K562 (cell line): ENCODE data around the gene MSH4. TPM values are rescaled to one million over a fixed set of nuclear protein-coding genes. Genes with fewer than 3 reads are reported as not detected.
"Not testable (repeated sequence)": the region's sequence is repeated elsewhere in the genome, so short reads cannot be mapped to it uniquely, and the experiment has no call there.

Experiments used
- ATAC-seq: fragments of 200-7000 bp; cut with Tn5 transposase; 3 replicates; pipeline ENCODE4 v1.9.1; 2020; ENCODE audit warnings: moderate library complexity
- BruUV-seq: library from RNA; stranded (reverse); fragments of 400-500 nt; replicated peaks from 2 replicates; lab custom pipeline; 2021; lab: Mats Ljungman, UMichigan
- CTCF ChIA-PET: fragments of 300-600 bp; formaldehyde crosslinking; extraction: SDS; loops from one replicate; lab custom pipeline; 2021; ENCODE audit warnings: low intra/inter-chr PET ratio; lab: Yijun Ruan, JAX
- POLR2A ChIA-PET: fragments of 300-600, 350-650 bp; sonication (Branson Sonifier 250); formaldehyde crosslinking; extraction: SDS; loops from one replicate; lab custom pipeline; 2021; ENCODE audit warnings: antibody characterized with exemption, inconsistent platforms; lab: Yijun Ruan, JAX
- DNase-seq, 4 experiments: peaks; one replicate each; pipeline versions ENCODE4 v3.0.0 to v3.0.0-alpha.2; 2011 to 2018; ENCODE audit warnings: low spot score in 3 of 4, mixed read lengths in 3 of 4; ENCODE audit errors: extremely low read depth in 1 of 4
- FAIRE-seq: peaks from 2 replicates; lab custom pipeline; 2011; peaks lifted over from hg19 to GRCh38; lab: Jason Lieb, UNC
- H2AFZ ChIP-seq: 2 replicates; pipeline ENCODE4 v1.6.0; 2011; ENCODE audit warnings: low read depth, low read length, control low read depth, inconsistent platforms
- H3K27ac ChIP-seq: fragments of 200-600 bp; 3 replicates; pipeline ENCODE4 v1.8.0; 2011; ENCODE audit warnings: low read depth, mild to moderate bottlenecking, control low read depth, inconsistent platforms, low read length, moderate library complexity, mixed read lengths; ENCODE audit errors: extremely low read depth
- H3K27me3 ChIP-seq, 2 experiments: fragments of 300-600 bp in 1 of 2; 2 replicates in 1 of 2; 3 replicates in 1 of 2; pipeline versions ENCODE4 v1.6.0 to v1.8.0; 2011; ENCODE audit warnings: inconsistent platforms in 2 of 2, low read length in 2 of 2, mild to moderate bottlenecking in 1 of 2, mixed read lengths in 1 of 2, moderate library complexity in 1 of 2; ENCODE audit not compliant: control insufficient read depth in 2 of 2, insufficient read depth in 2 of 2
- H3K36me3 ChIP-seq: fragments of 300-600 bp; 3 replicates; pipeline ENCODE4 v1.8.0; 2011; ENCODE audit warnings: mild to moderate bottlenecking, low read length, inconsistent platforms; ENCODE audit not compliant: control insufficient read depth, insufficient read depth
- H3K4me1 ChIP-seq, 2 experiments: fragments of 200-600 bp in 1 of 2; replicated peaks in 1 of 2; 2 replicates in 1 of 2; 3 replicates in 1 of 2; pipeline versions ENCODE4 v1.5.1 to v1.8.0; 2011; ENCODE audit warnings: inconsistent platforms in 2 of 2, low read length in 2 of 2, mild to moderate bottlenecking in 1 of 2, mixed read lengths in 1 of 2, moderate library complexity in 1 of 2; ENCODE audit not compliant: control insufficient read depth in 2 of 2, insufficient read depth in 2 of 2
- H3K4me2 ChIP-seq: 2 replicates; pipeline ENCODE4 v1.6.1; 2011; ENCODE audit warnings: low read length, control low read depth, inconsistent platforms, mixed read lengths; ENCODE audit not compliant: insufficient read depth
- H3K4me3 ChIP-seq: fragments of 200-600 bp; sonication (generic), shearing (Covaris generic); 2 replicates; pipeline ENCODE4 v1.5.1; 2016; ENCODE audit warnings: control low read depth, inconsistent platforms
- H3K79me2 ChIP-seq: fragments of 200-600 bp; 3 replicates; pipeline ENCODE4 v1.8.0; 2011; ENCODE audit warnings: low read length, inconsistent platforms; ENCODE audit not compliant: control insufficient read depth, insufficient read depth
- H3K9ac ChIP-seq, 2 experiments: 2 replicates each; pipeline versions ENCODE4 v1.6.0 to v1.6.1; 2011; ENCODE audit warnings: low read depth in 2 of 2, low read length in 2 of 2, control low read depth in 1 of 2, inconsistent platforms in 1 of 2, mild to moderate bottlenecking in 1 of 2, mixed read lengths in 1 of 2; ENCODE audit not compliant: insufficient read depth in 1 of 2
- H3K9me1 ChIP-seq: one replicate; pipeline ENCODE4 v1.6.0; 2011; ENCODE audit warnings: inconsistent platforms, mild to moderate bottlenecking, low read length, moderate library complexity; ENCODE audit not compliant: control insufficient read depth, insufficient read depth
- H3K9me3 ChIP-seq: replicated peaks from 2 replicates; pipeline ENCODE4 v1.5.1; 2011; ENCODE audit warnings: low read depth, low read length, inconsistent platforms; ENCODE audit not compliant: control insufficient read depth, insufficient read depth
- H4K20me1 ChIP-seq: replicated peaks from 2 replicates; pipeline ENCODE4 v1.6.1; 2011; ENCODE audit warnings: low read length, inconsistent platforms, mixed read lengths; ENCODE audit not compliant: control insufficient read depth, insufficient read depth
- BCOR ChIP-seq: fragments of 450-650 bp; IDR thresholded peaks from 2 replicates; pipeline ENCODE4 v1.6.1; 2016
- CHAMP1 ChIP-seq: fragments of 450-650 bp; IDR thresholded peaks from 2 replicates; pipeline ENCODE4 v1.6.1; 2016; ENCODE audit warnings: mild to moderate bottlenecking
- ESRRA ChIP-seq: fragments of 450-650 bp; IDR thresholded peaks from 2 replicates; pipeline ENCODE4 v1.6.1; 2014; ENCODE audit warnings: low read depth, mild to moderate bottlenecking, moderate library complexity, borderline replicate concordance
- HDAC1 ChIP-seq, 2 experiments: fragments of 450-650 bp; IDR thresholded peaks; 2 replicates each; pipeline ENCODE4 v1.6.1; 2016 to 2017; ENCODE audit warnings: inconsistent platforms in 1 of 2, mild to moderate bottlenecking in 1 of 2, moderate library complexity in 1 of 2
- HDAC2 ChIP-seq: fragments of 450-650 bp; IDR thresholded peaks from 2 replicates; pipeline ENCODE4 v1.6.1; 2016; ENCODE audit warnings: mild to moderate bottlenecking
- KDM1A ChIP-seq, 2 experiments: fragments of 450-650 bp; IDR thresholded peaks; 2 replicates each; pipeline ENCODE4 v1.6.1; 2016; ENCODE audit warnings: mild to moderate bottlenecking in 2 of 2
- NR2C1 ChIP-seq, 2 experiments: fragments of 450-650 bp; IDR thresholded peaks; 2 replicates each; pipeline ENCODE4 v1.6.1; 2017; ENCODE audit warnings: mild to moderate bottlenecking in 2 of 2, antibody characterized with exemption in 1 of 2, inconsistent platforms in 1 of 2, missing compliant biosample characterization in 1 of 2, missing genetic modification characterization in 1 of 2
- RBM25 ChIP-seq: fragments of 200-400 bp; formaldehyde crosslinking; IDR thresholded peaks from 2 replicates; pipeline ENCODE4 v1.6.1; 2018; ENCODE audit warnings: low read length, low read depth, moderate library complexity; ENCODE audit not compliant: severe bottlenecking
- SMARCA5 ChIP-seq: fragments of 450-650 bp; IDR thresholded peaks from 2 replicates; pipeline ENCODE4 v1.6.1; 2016
- THRAP3 ChIP-seq: fragments of 450-650 bp; IDR thresholded peaks from 2 replicates; pipeline ENCODE4 v1.6.1; 2016; ENCODE audit warnings: mild to moderate bottlenecking, inconsistent platforms, borderline replicate concordance
- ZNF146 ChIP-seq: IDR thresholded peaks from one replicate; pipeline ENCODE4 v1.6.1; 2018; ENCODE audit warnings: missing compliant biosample characterization; ENCODE audit not compliant: unreplicated experiment
- ZNF512 ChIP-seq: IDR thresholded peaks from 2 replicates; pipeline ENCODE4 v1.6.1; 2016; ENCODE audit warnings: missing genetic modification characterization, missing compliant biosample characterization
- WGBS: fragments of 100-300 bp; shearing (Covaris generic); methylation state at CpG from one replicate; pipeline ENCODE4 v1.1.6; 2016; ENCODE audit warnings: low coverage, mixed read lengths; ENCODE audit not compliant: insufficient coverage; ENCODE audit errors: missing lambda C conversion rate; 5-methylcytosine and 5-hydroxymethylcytosine counted together
- in situ Hi-C: fragments of 300-500 bp; cut with MboI; formaldehyde crosslinking; loops from 4 replicates; pipeline ENCODE4 v1.15.0; 2018; ENCODE audit warnings: inconsistent platforms, mixed read lengths
- intact Hi-C: fragments of 100-400 bp; cut with micrococcal nuclease; formaldehyde crosslinking; loops from 2 replicates; pipeline ENCODE4 v1.14.2; 2022
- polyA plus RNA-seq, 8 experiments: library from polyadenylated mRNA; depleted of rRNA in 4 of 8; stranded (reverse) in 5 of 8; unstranded in 3 of 8; fragments of >200 nt; fragmentation: Nextera tagmentation in 2 of 8; fragmentation: Illumina TruSeq in 1 of 8; extraction: Ambion mirVana in 2 of 8; extraction: Trizol in 1 of 8; gene quantifications; 2 replicates each; pipeline versions ENCODE4 v1.2.1 to v1.2.3, GENCODE V29; 2011 to 2014; ENCODE audit warnings: inconsistent platforms in 1 of 8, missing spikeins in 1 of 8
- total RNA-seq, 7 experiments: library from RNA; depleted of rRNA in 6 of 7; stranded (reverse); fragments of >200 nt in 6 of 7; fragmentation: Illumina TruSeq in 2 of 7; extraction: Trizol in 2 of 7; gene quantifications; 2 replicates each; pipeline versions ENCODE4 v1.2.1 to v1.2.3, GENCODE V29; 2011 to 2021; ENCODE audit warnings: low replicate concordance in 1 of 7

Gene MSH4
- total and polyA plus RNA-seq, 9 of the 15 experiments (the other 6 are each of a cell fraction or from before 2014, with no cell fraction given), result 0.04 to 0.18 (median 0.12) TPM; not detected in 4

- DNase-seq, H3K79me2 ChIP-seq, H3K9me1 ChIP-seq, H3K27me3 ChIP-seq, H3K36me3 ChIP-seq, in situ Hi-C loops, FAIRE-seq, H2AFZ ChIP-seq, H4K20me1 ChIP-seq, intact Hi-C loops, ATAC-seq, H3K9me3 ChIP-seq, H3K4me3 ChIP-seq, H3K27ac ChIP-seq, H3K4me2 ChIP-seq, H3K4me1 ChIP-seq, BruUV-seq, POLR2A ChIA-PET, CTCF ChIA-PET, H3K9ac ChIP-seq: not testable (repeated sequence)
- 45% methylated on average over 4 of the region's 4 CpGs for whole genome bisulfite sequencing
Observed at GRCh38 chr1:75780183-75780582, 16.5 kb upstream of the MSH4 start.

GRCh38 chr1:75783920-75784319 lies 12.8 kb upstream of the MSH4 start:
- H3K4me1 ChIP-seq; H3K9me3 ChIP-seq; ATAC-seq; CTCF ChIA-PET; H3K27me3 ChIP-seq; in situ Hi-C loops; BruUV-seq; H3K9me1 ChIP-seq; DNase-seq; FAIRE-seq; TF ChIP-seq NR2C1 (tag; IDR thresholded peaks at IDR 0.05): not testable (repeated sequence)
- Histone ChIP-seq H3K4me3 (peak overlapping the region; percentile 63), H3K9ac (peak overlapping the region in 1 of 2 experiments; percentile 95; a peak in 2 of 4 replicates), H3K79me2 (peaks cover 43% of the 10 kb centered on the region), H3K27ac (peak overlapping the region; percentile 95), H4K20me1 (peaks cover 14% of the 10 kb centered on the region), H3K36me3 (peaks cover 23% of the 10 kb centered on the region), H2AFZ (peak overlapping the region; percentile 88), H3K4me2 (peak overlapping the region; percentile 94)
- TF ChIP-seq RBM25 (peak; percentile 37), CHAMP1 (peak; percentile 68), KDM1A (IDR thresholded peaks at IDR 0.05) (peak; percentile 85 to 90), THRAP3 (peak; percentile 39; the same call in 1 of the 2 replicates), NR2C1 (IDR thresholded peaks at IDR 0.05) (peak; percentile 24; the same call in 1 of the 2 replicates), BCOR (peak; percentile 93), SMARCA5 (peak; percentile 92; the same call in 1 of the 2 replicates), HDAC1 (IDR thresholded peaks at IDR 0.05) (peak; percentile 36 to 48; a peak in 2 of 4 replicates), ZNF146 (CRISPR knock-in tag) (peak; percentile 99), ZNF512 (tag) (0 out of 2 replicates have a peak, but pooled peaks have one; percentile 2), ESRRA (peak; percentile 54), HDAC2 (peak; percentile 63; the same call in 1 of the 2 replicates)
- intact Hi-C loops, result loop anchor here (2.0 kb wide), 1 partner anchor 143 kb away; no protein-coding TSS in a partner anchor
- POLR2A ChIA-PET, result interaction anchor here (3.3 kb wide), 1 partner anchor 12 kb away, joined by 32 read pairs; the partner anchor contains the start of gene MSH4
- WGBS, result 78% methylated on average over 4 of the region's 4 CpGs
